Measurements from ENCODE around the gene CYP27A1. TPM values are rescaled to one million over a fixed set of nuclear protein-coding genes. Genes with fewer than 3 reads are reported as not detected.

CYP27A1 gene
- total RNA-seq, 6 donors from 2014 or later: 70.1 to 178 (median 160) TPM

DNA sequence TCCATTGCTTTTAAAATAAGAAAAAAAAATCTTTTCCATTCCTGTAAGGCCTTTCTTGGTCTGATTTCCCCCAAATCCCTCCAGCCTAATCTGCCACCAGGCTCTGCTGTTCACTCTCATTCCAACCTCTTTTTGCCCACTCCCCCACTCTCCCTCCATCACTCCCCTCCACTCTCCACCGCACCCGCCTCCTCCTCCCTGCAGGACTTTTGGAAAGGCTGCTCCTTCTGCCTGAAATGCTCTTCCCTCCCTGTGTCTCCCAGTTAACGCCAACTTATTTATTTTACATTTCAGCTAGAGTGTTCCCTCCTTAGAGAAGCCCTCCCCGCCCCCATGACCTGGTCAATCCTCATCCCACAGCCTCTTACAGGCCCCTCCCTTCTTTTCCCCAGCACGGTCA lies 72.9 kb downstream of the CYP27A1 start:
- no peak for ATAC-seq (ENCODE audit: low FRiP score in 2 of 2)
- Histone ChIP-seq H3K4me1 (peaks cover 7 to 14% (median 11%) of the 10 kb centered on the region in 4 donors), H3K4me3 (no peak overlapping the region), H3K27me3 (peaks cover 0 to 29% (median 16%) of the 10 kb centered on the region in 4 donors), H3K36me3 (no peaks in the 10 kb centered on the region), H3K27ac (no peak overlapping the region), H3K9me3 (no peaks in the 10 kb centered on the region)
- TF ChIP-seq POLR2AphosphoS5 (IDR thresholded peaks at IDR 0.05) (no peak), POLR2A (IDR thresholded peaks at IDR 0.05) (no peak), EP300 (IDR thresholded peaks at IDR 0.05) (no peak)
- TF ChIP-seq, protein P1, sequence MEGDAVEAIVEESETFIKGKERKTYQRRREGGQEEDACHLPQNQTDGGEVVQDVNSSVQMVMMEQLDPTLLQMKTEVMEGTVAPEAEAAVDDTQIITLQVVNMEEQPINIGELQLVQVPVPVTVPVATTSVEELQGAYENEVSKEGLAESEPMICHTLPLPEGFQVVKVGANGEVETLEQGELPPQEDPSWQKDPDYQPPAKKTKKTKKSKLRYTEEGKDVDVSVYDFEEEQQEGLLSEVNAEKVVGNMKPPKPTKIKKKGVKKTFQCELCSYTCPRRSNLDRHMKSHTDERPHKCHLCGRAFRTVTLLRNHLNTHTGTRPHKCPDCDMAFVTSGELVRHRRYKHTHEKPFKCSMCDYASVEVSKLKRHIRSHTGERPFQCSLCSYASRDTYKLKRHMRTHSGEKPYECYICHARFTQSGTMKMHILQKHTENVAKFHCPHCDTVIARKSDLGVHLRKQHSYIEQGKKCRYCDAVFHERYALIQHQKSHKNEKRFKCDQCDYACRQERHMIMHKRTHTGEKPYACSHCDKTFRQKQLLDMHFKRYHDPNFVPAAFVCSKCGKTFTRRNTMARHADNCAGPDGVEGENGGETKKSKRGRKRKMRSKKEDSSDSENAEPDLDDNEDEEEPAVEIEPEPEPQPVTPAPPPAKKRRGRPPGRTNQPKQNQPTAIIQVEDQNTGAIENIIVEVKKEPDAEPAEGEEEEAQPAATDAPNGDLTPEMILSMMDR (IDR thresholded peaks at IDR 0.05): no peak
- 37 to 38% methylated on average over 5 of the region's 5 CpGs for WGBS, 2 donors
- DNase-seq: no peak

DNA sequence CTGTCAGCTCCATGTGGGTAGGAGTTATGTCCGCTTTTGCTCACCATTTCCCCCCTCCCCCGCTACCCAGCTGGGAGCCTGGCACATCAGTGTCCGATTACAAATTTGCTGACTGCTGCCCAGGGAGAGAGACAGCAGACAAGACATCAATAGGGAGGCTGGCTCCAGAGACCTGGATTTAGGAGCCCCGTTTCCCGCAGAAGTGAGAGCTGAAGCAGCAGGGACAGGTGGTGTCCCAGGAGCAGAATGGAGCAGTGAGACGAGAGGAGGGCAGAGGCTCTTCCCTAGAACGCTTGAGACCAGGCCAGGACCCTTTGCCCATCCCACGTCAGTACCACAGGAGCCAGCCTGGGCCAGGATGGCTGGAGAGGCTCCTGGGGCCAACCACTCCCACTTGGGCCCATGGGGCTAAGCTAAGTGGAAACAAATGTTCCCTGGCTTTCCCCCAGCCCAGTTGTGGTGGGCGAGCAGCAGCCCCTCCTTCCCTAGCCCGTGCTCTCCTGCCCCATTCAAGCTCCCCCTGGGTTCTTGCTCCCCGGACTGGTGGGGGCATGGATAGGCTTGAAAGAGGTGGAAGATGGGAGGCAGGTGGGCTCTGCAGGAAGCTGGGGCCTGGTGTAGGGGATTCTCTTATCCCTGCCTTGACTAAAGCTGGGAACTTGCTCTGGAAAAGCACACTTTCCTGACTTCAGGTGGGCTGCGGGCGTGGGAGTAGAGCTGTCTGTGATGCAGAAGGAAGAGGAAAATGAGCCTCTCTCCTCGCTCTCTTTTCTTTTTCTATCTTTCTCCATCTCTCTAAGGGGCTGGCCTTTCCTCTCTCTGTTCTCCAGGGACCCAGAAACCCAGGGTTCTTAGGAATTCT lies 73.6 kb downstream of the CYP27A1 start:
- WGBS, 2 donors: 42 to 48% methylated on average over 12 to 14 of the region's 14 CpGs
- TF ChIP-seq POLR2A (IDR thresholded peaks at IDR 0.05) (no peak), POLR2AphosphoS5 (IDR thresholded peaks at IDR 0.05) (no peak), EP300 (IDR thresholded peaks at IDR 0.05) (no peak)
- TF ChIP-seq, protein P1 (IDR thresholded peaks at IDR 0.05): no peak
- H3K27me3 ChIP-seq: peaks cover under 1 to 36% (median 23%) of the 10 kb centered on the region in 4 donors

DNA sequence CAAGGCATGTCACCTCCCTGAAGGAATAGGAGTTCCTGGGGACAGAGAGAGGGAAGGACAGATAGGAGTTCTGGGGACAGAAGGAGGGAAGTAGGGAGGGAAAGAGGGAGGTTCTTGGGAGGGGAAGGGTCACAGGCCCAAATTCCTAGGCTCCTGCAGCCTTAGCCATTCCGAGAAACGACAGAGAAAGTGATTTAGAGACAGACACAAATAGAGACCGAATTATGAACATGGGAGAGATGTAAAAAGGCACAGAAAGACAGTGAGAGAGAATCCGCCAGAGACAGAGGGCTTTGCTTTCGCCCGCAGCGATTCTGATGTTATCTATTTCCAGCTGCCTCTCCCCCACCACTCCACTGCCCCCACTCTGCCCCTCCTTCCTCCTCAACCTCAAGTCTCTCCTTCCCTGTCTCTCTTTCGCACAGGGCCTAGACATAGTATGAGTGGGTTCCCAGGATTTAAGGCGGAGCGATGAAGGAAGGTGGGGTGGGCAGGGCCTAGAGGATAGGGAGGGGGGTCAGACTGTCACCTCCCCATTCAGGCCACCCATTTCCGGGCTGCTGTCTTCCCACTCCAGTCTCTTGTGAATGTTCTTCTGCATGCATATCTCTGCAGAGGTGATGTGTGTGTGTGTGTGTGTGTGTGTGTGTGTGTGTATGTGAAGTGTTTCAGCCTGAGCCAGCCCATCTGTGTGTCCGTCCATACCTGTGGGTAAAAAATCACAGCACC lies 74.4 kb downstream of the CYP27A1 start:
- H3K4me3 ChIP-seq: no peak overlapping the region
- no peaks in the 10 kb centered on the region for H3K9me3 ChIP-seq
- H3K4me1 ChIP-seq: peaks cover 19 to 25% (median 21%) of the 10 kb centered on the region in 4 donors
- TF ChIP-seq POLR2AphosphoS5 (IDR thresholded peaks at IDR 0.05) (no peak), EP300 (IDR thresholded peaks at IDR 0.05) (no peak), POLR2A (IDR thresholded peaks at IDR 0.05) (no peak)
- TF ChIP-seq, protein P1 (IDR thresholded peaks at IDR 0.05): no peak
- H3K36me3 ChIP-seq: no peaks in the 10 kb centered on the region
- DNase-seq (no peak), ATAC-seq (ENCODE audit: low FRiP score in 2 of 2) (no peak)
- WGBS, 2 donors: 35 to 36% methylated on average over 12 of the region's 12 CpGs
- peaks cover 2 to 44% (median 26%) of the 10 kb centered on the region in 4 donors for H3K27me3 ChIP-seq
- H3K27ac ChIP-seq: no peak overlapping the region

More for the DNA sequence above, 73.6 kb downstream of the CYP27A1 start:
- Histone ChIP-seq H3K4me3 (no peak overlapping the region), H3K9me3 (no peaks in the 10 kb centered on the region), H3K36me3 (no peaks in the 10 kb centered on the region), H3K4me1 (peaks cover 14 to 21% (median 17%) of the 10 kb centered on the region in 4 donors), H3K27ac (no peak overlapping the region)
- DNase-seq (no peak), ATAC-seq (ENCODE audit: low FRiP score in 2 of 2) (no peak)

DNA sequence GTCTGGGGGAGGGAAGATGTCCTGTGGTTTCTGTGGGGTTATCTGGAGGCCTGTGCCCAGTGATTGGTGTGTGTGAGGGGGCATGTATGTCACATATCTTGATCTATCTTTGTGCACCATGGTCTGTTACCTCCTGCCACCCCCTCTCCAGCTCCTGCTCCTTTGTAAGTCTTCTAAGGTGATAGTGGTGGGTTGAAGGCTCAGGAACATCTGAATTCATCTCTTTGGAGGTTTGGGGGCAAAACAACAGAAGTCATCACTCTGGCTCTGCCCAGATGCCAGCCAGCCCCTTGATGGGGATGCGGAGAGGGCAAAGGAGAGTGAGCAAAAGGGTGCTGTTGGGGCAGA lies 74.9 kb downstream of the CYP27A1 start:
- peaks cover 2 to 47% (median 28%) of the 10 kb centered on the region in 4 donors for H3K27me3 ChIP-seq
- no peaks in the 10 kb centered on the region for H3K9me3 ChIP-seq
- H3K4me3 ChIP-seq: no peak overlapping the region
- WGBS, 2 donors: 83 to 92% methylated on average over 1 of the region's 1 CpG
- no peak overlapping the region for H3K27ac ChIP-seq
- peaks cover 19 to 25% (median 21%) of the 10 kb centered on the region in 4 donors for H3K4me1 ChIP-seq
- no peak for TF ChIP-seq EP300 (IDR thresholded peaks at IDR 0.05)
- TF ChIP-seq POLR2A (IDR thresholded peaks at IDR 0.05): no peak
- TF ChIP-seq, protein P1 (IDR thresholded peaks at IDR 0.05): no peak
- no peak for TF ChIP-seq POLR2AphosphoS5 (IDR thresholded peaks at IDR 0.05)
- no peaks in the 10 kb centered on the region for H3K36me3 ChIP-seq
- ATAC-seq (ENCODE audit: low FRiP score in 2 of 2) (no peak), DNase-seq (no peak)
